Liver (tissue), 3 donors: ENCODE measurements around the gene UIMC1.

ENCODE experiments used
- EGR1 ChIP-seq, 2 donors: IDR thresholded peaks; 2 replicates each; pipeline ENCODE4 v1.6.1; 2016 to 2018; ENCODE audit warnings: antibody characterized with exemption in 2 of 2, low read depth in 2 of 2
- FOXA1 ChIP-seq: IDR thresholded peaks from 2 replicates; pipeline ENCODE4 v1.6.1; 2016; ENCODE audit warnings: antibody characterized with exemption
- FOXA2 ChIP-seq: IDR thresholded peaks from 2 replicates; pipeline ENCODE4 v1.6.1; 2016; ENCODE audit warnings: antibody characterized with exemption
- GABPA ChIP-seq, 2 donors: IDR thresholded peaks in 1 of 2; conservative IDR thresholded peaks in 1 of 2; 2 replicates each; pipeline ENCODE4 v1.6.1; 2016; ENCODE audit warnings: antibody characterized with exemption in 2 of 2, mild to moderate bottlenecking in 1 of 2, moderate library complexity in 1 of 2
- HNF4G ChIP-seq: IDR thresholded peaks from 2 replicates; pipeline ENCODE4 v1.6.1; 2016; ENCODE audit warnings: antibody characterized with exemption
- JUND ChIP-seq, 2 donors: IDR thresholded peaks; 2 replicates each; pipeline ENCODE4 v1.6.1; 2016; ENCODE audit warnings: antibody characterized with exemption in 2 of 2
- SP1 ChIP-seq: IDR thresholded peaks from 2 replicates; pipeline ENCODE4 v1.6.1; 2018; ENCODE audit warnings: antibody characterized with exemption, mild to moderate bottlenecking
- YY1 ChIP-seq: IDR thresholded peaks from 2 replicates; pipeline ENCODE4 v1.6.1; 2016; ENCODE audit warnings: antibody characterized with exemption, mild to moderate bottlenecking
- TF ChIP-seq, protein P1 (sequence below): fragments of 150-350 bp; IDR thresholded peaks from 2 replicates; pipeline ENCODE4 v1.5.1; 2017; ENCODE audit warnings: improper control_type of control experiment, low read depth, low read length; ENCODE audit not compliant: missing input control
- TF ChIP-seq, protein P2 (sequence below): IDR thresholded peaks from 2 replicates; pipeline ENCODE4 v1.6.1; 2016; ENCODE audit warnings: antibody characterized with exemption
- TF ChIP-seq, protein P3 (sequence below): IDR thresholded peaks from 2 replicates; pipeline ENCODE4 v1.6.1; 2016; ENCODE audit warnings: antibody characterized with exemption
- TF ChIP-seq, protein P4 (sequence below): IDR thresholded peaks from 2 replicates; pipeline ENCODE4 v1.6.1; 2016; ENCODE audit warnings: antibody characterized with exemption, mild to moderate bottlenecking
- TF ChIP-seq, protein P5 (sequence below): IDR thresholded peaks from 2 replicates; pipeline ENCODE4 v1.6.1; 2016; ENCODE audit warnings: antibody characterized with exemption
- donor health status: healthy.
- donor health status: healthy.

DNA sequence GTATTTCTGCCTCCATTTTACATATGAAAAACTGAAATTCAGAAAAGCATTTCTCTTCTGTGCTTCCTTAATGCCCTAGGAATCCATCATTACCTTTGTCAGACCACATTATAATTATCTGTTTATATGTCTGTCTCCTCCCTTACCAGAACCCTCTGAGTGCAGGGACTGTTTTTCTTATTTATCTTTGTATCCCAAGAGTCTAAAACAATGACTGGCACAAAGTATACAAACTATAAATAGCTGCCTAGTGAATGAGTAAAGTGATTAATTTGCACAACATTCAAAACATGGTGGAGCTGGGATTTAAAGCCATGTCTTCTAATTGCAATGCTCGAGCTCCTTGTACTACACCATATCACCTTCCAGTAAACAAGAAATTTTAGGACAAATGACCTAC lies 58.1 kb downstream of the UIMC1 start:
- TF ChIP-seq, protein P1, sequence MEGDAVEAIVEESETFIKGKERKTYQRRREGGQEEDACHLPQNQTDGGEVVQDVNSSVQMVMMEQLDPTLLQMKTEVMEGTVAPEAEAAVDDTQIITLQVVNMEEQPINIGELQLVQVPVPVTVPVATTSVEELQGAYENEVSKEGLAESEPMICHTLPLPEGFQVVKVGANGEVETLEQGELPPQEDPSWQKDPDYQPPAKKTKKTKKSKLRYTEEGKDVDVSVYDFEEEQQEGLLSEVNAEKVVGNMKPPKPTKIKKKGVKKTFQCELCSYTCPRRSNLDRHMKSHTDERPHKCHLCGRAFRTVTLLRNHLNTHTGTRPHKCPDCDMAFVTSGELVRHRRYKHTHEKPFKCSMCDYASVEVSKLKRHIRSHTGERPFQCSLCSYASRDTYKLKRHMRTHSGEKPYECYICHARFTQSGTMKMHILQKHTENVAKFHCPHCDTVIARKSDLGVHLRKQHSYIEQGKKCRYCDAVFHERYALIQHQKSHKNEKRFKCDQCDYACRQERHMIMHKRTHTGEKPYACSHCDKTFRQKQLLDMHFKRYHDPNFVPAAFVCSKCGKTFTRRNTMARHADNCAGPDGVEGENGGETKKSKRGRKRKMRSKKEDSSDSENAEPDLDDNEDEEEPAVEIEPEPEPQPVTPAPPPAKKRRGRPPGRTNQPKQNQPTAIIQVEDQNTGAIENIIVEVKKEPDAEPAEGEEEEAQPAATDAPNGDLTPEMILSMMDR: no peak
- TF ChIP-seq, protein P2, sequence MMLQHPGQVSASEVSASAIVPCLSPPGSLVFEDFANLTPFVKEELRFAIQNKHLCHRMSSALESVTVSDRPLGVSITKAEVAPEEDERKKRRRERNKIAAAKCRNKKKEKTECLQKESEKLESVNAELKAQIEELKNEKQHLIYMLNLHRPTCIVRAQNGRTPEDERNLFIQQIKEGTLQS: no peak
- no peak for TF ChIP-seq HNF4G
- TF ChIP-seq, protein P3, sequence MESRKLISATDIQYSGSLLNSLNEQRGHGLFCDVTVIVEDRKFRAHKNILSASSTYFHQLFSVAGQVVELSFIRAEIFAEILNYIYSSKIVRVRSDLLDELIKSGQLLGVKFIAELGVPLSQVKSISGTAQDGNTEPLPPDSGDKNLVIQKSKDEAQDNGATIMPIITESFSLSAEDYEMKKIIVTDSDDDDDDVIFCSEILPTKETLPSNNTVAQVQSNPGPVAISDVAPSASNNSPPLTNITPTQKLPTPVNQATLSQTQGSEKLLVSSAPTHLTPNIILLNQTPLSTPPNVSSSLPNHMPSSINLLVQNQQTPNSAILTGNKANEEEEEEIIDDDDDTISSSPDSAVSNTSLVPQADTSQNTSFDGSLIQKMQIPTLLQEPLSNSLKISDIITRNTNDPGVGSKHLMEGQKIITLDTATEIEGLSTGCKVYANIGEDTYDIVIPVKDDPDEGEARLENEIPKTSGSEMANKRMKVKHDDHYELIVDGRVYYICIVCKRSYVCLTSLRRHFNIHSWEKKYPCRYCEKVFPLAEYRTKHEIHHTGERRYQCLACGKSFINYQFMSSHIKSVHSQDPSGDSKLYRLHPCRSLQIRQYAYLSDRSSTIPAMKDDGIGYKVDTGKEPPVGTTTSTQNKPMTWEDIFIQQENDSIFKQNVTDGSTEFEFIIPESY: no peak
- no peak for TF ChIP-seq EGR1 (IDR thresholded peaks at IDR 0.05; ENCODE audit: low read depth in 2 of 2)
- TF ChIP-seq FOXA2: no peak
- no peak for TF ChIP-seq GABPA (IDR thresholded peaks at IDR 0.05 in 1 of 2, conservative IDR thresholded peaks at IDR 0.05 in 1 of 2)
- TF ChIP-seq, protein P4, sequence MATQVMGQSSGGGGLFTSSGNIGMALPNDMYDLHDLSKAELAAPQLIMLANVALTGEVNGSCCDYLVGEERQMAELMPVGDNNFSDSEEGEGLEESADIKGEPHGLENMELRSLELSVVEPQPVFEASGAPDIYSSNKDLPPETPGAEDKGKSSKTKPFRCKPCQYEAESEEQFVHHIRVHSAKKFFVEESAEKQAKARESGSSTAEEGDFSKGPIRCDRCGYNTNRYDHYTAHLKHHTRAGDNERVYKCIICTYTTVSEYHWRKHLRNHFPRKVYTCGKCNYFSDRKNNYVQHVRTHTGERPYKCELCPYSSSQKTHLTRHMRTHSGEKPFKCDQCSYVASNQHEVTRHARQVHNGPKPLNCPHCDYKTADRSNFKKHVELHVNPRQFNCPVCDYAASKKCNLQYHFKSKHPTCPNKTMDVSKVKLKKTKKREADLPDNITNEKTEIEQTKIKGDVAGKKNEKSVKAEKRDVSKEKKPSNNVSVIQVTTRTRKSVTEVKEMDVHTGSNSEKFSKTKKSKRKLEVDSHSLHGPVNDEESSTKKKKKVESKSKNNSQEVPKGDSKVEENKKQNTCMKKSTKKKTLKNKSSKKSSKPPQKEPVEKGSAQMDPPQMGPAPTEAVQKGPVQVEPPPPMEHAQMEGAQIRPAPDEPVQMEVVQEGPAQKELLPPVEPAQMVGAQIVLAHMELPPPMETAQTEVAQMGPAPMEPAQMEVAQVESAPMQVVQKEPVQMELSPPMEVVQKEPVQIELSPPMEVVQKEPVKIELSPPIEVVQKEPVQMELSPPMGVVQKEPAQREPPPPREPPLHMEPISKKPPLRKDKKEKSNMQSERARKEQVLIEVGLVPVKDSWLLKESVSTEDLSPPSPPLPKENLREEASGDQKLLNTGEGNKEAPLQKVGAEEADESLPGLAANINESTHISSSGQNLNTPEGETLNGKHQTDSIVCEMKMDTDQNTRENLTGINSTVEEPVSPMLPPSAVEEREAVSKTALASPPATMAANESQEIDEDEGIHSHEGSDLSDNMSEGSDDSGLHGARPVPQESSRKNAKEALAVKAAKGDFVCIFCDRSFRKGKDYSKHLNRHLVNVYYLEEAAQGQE: no peak
- TF ChIP-seq, protein P5, sequence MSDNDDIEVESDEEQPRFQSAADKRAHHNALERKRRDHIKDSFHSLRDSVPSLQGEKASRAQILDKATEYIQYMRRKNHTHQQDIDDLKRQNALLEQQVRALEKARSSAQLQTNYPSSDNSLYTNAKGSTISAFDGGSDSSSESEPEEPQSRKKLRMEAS: no peak
- no peak for TF ChIP-seq FOXA1
- TF ChIP-seq SP1: no peak
- no peak for TF ChIP-seq YY1
- TF ChIP-seq JUND (IDR thresholded peaks at IDR 0.05): no peak
